ENCODE measurements around the gene TAF3.

The TAF3 gene

DNA sequence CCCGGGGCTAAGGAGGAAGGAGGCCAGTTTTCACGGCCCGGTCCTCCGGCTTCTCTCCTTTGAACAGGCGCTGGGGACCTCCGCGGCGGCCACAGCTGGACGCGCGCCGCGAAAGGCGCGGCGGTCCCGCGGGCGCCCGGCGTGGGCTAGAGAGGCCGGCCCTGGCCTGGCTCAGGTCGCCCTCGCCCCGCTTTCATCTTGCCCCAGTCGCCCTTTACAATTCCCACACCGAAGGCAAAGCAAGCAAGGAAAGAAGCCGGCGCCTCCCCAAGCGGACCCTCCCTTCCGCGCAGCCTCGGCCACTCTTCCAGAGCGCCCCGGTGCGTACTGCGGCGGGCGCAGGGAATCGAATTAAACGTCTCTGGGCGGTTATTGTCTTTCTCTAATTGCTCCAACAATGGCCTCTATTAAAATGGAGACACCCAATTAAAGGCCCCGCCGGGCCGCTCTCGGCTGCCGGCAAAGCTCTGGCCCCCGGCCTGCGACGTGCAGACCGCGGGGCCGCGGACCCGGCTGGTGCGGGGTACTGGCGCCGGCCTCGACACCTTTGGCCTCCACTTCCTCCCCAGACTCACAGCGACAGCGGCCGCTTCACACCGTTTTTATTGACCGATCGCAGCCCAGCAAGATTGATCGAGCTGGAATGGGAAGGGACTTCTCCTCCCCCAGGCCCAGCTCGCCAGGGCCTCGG is 231.7 kb downstream of the TAF3 start:
- no peak for DNase-seq

DNA sequence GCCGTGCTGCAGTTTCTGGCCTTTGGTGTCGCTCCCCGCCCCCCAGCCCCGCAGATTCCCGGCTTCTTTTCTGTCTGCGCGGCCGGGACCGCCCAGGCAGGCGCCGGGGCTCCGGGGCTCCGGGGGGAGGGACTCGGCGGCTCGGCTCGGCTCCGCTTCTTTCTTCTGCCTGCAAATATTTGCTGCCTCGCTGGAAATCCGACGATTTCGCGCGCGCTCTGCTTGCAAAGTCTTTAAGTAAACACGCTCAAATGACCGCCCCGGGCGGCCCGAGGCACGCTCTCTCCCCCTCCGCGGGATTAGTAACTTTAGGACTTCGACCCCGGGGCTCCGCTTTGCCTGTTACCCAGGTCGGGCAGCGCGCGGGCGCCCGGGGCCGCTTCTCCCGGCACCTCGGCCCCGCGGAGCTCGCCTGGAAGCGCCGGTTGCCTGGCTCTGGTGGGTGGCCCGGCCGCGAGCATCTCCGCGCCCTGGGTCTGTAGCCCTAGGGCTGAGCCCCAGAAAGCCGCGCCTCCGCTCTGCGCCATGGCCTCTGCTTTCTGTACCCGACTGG is 232.3 kb downstream of the TAF3 start:
- no peak for DNase-seq

DNA sequence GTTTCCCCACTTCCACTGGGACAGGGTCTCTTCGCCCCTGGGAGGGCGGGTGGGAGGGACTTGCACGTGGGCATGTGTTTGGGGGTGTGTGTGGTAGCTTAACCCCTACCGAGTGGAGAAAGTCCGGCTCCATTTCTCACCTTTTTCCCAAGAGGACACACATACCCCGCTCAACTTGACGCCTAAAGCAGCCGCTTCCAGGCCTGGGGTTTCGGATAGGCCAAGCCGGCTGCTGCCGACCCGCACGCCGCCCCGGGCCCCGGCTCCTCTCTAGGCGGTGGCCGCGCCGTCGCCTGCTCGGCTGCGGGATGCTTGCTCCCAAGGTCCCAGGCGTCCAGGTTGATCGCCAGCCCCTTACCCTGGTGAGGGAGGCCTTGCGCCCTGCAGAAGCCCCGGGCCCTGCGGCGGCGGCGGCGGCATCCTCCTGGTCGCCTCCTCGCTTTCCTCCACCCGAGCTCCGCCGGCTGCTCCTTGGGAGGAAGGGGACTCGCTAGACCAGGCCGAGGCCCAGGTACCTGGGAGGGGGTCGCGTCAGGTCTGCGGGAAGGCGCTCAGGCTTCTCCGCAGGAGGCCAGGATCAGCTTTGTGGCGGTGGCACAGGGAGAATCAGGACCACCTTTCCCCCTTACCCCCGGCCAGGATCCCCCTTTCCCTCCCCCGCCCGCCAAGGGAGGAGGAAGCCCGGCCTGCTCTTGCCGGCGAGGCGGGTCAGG is 233.0 kb downstream of the TAF3 start:
- DNase-seq, result no peak

DNA sequence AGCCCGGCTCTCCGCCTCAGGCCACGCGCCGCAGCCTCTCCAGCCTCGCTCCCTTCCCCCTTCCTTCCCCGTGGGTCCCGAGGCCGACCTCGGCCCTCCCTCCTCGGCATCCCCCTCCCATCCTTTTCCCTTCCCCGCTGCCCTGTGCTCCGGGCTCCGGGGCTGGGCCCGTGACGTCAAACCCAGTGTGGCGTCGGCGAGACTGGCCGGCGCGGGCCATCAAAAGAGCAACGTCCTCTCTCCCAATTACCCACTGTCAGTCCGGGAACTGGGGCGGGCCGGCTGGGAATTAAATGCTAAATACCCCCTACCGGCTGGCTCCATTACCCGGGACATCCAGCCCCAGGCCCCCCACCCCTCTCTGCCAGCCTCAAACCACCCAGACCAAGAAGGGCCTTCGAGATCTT is 233.5 kb downstream of the TAF3 start:
- DNase-seq, result no peak

DNA sequence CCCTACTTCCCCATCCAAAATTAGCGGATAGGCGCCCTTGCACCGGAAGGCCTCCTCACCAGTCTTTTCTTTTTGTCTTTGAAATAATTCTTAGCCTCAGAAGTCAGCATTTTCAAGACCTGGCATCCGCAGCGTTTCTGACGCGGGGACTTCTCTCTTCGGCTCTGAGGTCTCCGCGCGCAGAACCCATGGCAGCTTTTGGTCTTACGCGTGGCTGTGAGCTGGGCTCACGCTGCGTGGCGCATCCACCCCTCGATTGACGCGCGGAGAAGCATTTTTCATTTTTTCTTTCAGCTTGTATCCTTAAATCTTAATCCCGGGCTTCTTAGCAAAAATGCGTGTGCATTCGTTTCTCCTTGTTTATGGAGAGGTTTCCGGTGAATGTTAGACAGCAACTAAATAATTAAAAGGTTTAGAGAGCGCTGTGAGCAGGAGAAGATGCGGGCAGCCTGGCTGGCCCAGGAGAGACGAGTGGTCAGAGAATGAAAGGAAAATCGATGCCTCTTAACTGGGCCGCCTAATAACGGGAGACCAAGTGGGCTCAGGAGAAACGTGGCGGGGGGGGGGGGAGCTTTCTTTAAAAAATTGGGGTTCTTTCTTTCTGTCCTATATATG is 234.1 kb downstream of the TAF3 start:
- DNase-seq, result no peak

DNA sequence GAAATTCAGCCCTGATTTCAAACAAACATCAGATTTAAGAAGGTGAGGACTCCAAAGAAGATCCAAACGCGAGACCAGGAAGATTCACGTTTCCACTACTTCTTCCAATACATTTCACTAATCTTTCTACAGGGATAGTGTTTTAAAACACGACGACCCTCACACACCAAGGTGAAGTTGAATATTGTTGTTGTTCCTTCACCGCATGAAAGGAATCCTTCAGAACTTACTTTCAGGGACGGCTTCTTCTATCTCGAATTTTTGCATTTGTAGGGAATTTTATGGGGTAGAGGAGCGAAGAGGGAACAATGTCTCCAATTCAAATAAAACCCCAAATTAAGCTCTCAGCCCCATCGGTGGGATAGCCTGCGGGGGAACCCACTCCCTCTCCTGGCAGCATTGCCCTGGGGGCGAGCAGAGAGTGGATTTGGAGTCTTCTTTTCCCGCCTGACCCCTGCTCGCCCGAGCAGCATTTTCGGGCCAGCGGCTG is 234.7 kb downstream of the TAF3 start:
- DNase-seq, result no peak

DNA sequence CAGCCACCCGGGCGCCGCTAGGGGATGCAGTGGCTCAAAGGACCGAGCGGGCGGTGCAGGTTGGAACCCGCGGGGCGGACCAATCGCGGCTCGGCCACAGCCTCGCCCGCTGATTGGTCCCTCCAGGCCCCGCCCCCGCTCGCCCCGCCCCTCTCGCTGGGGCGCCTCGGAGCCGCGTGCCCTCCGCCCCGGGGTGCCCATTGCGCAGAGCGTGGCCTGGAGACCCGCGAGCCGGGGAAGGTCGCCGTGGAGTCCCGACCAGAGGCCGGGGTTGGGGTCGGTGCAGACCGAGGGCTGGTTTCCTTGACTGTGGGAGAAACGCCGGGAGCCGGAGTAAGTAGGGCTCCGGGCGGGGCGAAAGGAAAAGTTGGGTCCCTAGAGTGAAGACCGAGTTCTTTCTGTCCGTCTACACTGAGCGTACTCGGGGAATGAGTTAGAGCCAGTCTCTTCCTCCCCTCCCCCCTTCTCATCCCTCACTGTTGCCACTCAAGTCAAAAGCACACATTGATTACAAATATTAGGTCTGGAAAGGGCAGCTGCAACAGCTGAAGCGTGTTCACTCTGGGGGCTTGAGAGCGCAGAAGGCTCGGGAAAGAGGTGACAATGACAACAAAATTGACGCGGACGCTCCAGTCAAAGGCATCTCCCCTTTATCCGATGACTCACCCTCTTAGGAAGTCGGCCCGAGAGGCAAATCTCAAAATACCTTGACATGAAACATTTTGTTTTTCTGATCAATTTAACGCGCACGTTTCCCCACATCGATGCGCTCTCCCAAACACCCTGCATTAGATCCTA is 235.3 kb downstream of the TAF3 start:
- peak; percentile 85 for DNase-seq

DNA sequence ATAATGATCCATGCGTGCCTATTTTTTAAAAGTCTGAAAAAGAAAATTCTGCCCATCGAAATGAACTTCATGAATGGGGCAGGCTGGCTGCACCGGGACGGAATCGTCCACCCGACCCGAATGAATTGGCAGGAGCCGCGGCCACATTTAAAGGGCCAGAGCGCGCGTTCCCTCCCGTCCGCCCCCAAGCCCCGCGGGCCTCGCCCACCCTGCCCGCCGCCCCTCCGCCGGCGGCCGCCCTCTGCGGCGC is 235.9 kb downstream of the TAF3 start:
- DNase-seq, result no peak

DNA sequence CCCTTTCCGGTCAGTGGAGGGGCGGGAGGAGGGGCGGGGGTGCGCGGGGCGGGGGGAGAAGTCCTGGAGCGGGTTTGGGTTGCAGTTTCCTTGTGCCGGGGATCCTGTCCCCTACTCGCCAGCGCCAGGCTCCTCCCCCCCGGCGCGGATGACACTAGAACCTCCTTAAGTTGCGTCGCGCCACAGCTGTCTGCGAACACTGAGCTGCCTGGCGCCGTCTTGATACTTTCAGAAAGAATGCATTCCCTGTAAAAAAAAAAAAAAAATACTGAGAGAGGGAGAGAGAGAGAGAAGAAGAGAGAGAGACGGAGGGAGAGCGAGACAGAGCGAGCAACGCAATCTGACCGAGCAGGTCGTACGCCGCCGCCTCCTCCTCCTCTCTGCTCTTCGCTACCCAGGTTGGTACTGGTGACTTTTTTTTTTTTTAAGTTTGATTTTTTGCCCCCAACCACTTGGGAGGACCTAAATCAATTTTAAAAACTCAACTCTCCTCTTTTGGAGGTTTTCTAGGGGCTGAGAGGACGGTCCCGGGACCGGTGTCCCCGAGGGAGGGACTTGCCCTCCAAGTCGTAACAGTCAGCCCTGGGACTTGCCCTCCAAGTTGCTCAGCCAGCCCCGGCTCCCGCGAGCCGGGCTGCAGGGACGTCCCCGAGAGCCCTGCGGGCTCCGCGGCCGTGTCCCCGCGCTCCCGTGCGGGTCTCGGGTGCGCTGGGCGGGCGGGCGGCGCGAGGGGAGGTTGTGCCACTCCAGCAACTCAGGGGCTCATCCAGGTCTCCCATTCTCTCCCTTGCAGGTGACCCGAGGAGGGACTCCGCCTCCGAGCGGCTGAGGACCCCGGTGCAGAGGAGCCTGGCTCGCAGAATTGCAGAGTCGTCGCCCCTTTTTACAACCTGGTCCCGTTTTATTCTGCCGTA is 236.4 kb downstream of the TAF3 start, which contains the start of gene GATA3:
Gene GATA3 (plus strand): TSS at position 195 of the 914 bp plus-strand sequence. CDS start 968 bp downstream, outside the sequence.
- peak; percentile 82 for DNase-seq

DNA sequence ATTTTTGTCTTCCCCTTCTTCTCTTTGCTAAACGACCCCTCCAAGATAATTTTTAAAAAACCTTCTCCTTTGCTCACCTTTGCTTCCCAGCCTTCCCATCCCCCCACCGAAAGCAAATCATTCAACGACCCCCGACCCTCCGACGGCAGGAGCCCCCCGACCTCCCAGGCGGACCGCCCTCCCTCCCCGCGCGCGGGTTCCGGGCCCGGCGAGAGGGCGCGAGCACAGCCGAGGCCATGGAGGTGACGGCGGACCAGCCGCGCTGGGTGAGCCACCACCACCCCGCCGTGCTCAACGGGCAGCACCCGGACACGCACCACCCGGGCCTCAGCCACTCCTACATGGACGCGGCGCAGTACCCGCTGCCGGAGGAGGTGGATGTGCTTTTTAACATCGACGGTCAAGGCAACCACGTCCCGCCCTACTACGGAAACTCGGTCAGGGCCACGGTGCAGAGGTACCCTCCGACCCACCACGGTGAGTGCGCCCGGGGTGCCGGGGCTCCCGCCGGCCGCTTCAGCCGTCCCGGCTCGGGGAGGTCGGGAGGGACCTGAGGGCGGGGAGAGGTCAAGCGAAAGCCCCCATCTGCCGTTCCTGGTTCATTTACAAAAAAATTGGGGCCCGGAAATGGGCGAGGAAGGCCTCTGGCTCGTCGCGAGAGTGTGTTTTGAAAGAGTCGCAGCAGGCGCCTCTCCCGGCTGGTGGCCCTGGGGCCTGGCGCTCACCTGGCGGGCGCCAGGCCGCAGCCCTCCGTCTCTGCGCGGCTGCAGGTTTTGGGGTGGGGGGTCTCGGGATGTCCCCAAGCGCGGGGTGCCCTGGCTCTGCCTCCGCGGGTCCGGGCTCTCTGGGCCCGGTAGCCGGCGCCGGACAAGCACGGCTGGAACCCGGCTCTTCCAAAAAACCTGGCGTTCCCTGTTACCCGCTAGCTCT is 237.4 kb downstream of the TAF3 start:
- DNase-seq, result no peak

DNA sequence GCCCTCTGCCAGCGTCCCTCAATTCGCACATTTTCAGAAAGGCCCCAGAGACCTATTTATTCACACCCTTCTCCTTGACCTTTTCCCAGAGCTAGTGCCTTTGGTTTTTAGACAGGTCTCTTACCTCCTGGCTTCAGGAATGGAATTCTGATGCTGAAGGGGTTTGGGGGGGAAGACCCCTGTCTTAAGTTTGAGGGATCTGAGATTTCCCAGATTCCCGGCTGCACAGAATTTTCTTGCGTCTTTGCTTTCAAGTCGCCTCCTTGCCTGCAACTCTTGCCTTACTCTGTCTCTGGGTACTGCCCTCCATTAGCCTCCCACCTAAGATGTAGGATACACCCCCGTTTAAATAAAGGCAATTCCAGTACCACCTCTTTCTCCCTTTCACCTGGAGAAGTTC is 238.1 kb downstream of the TAF3 start:
- no peak for DNase-seq

DNA sequence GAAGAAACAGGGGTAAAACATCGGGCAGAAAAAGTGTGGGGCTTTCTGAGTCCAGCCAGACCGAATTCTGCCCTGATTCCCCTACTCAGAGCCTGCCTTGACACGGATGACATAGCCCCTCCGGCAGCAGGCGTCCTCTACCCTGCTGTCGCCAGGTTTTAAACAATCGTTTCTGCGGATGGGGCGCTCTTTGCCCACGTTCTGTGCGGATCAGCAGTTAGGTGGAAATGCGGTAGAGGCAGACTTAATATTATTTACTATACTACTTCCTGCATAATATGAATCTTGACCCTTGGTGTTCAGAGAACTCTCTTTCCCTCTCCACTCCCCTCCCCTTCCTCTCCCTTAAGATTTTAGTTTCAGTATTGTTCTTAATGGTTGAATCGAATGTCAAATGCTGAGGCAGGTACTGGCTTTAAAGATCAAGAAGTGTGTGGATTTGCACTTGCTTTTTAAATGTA is 238.6 kb downstream of the TAF3 start:
- DNase-seq, result peak; percentile 47

DNA sequence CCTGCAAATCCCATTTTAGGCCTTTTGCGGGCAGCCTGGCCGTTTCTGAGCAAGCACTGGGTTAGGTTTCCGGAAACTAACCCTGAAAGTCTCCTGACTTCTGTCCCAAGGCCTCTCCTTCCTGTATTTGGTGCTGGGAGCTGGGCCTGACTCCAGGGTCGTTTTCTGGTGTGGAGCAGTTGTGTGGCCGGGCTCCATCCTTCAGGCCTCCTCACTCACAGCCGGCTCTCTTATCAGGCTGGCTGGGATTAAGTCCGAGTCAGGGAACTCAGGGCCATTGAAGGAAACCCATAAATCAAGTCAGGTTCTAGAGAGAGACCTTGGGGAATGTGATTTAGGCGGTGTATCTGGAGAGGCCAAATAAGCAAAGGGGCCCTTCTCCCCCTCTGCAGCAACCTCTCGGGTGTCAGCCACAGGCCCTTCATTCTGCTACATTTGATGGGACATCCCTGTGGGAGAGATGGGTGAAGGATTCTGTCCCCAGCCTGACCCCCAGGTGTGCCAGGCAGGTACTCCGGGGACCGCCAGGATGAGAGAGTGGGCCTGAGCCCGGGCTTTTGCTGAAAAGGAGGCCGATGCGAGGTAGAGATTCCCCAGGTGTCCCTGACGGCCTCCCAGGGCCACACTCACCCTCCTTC is 239.4 kb downstream of the TAF3 start:
- no peak for DNase-seq

DNA sequence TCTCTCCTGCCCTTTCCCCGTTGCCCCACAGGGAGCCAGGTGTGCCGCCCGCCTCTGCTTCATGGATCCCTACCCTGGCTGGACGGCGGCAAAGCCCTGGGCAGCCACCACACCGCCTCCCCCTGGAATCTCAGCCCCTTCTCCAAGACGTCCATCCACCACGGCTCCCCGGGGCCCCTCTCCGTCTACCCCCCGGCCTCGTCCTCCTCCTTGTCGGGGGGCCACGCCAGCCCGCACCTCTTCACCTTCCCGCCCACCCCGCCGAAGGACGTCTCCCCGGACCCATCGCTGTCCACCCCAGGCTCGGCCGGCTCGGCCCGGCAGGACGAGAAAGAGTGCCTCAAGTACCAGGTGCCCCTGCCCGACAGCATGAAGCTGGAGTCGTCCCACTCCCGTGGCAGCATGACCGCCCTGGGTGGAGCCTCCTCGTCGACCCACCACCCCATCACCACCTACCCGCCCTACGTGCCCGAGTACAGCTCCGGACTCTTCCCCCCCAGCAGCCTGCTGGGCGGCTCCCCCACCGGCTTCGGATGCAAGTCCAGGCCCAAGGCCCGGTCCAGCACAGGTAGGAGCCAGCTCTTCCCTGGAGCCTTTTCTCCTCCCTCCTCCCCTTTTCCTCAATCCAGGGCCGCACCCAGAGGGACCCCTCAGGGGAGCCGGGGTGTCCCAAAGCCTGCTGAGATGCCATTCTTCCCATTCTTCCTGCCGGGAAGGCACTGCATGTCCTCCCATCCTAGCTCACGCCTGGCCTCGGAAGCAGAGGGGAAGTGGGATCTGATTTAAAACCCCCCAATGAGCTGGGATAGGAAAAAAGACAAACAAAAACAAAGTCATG is 240.2 kb downstream of the TAF3 start:
- no peak for DNase-seq

DNA sequence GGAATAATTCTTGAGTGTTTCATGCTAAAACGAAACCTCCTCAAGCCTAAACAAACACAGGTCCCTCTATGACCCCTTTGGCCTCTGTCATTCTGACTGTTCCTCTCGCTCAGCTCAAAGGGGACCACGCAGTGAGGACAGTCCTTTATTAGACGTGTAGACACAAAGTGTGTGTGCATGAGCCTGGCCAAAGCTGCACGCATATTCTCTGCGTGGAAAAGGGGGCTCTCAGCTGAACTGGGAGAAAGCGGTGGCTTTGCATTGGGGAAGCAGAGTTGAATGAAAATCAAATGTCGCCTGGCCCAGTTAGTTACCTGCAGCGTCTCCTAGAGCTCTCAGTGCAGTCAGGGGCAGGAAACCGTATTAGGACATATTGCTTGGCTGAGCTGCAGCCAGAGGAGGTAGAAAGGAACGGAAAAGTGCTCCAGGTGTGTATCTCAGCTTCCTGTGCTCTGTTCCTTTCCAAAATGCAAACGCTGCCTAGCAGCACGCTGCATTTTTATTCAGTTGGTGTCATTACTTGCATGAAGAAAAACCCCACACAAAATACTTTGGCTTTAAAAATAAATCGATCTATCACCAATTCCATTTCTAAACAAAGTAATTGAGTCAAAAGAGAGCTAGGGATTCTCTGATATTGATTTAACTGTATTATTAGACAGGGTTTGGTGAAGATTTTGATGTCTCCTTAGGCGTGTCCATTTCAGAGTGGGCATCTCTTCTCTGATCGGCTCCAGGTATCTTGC is 241.1 kb downstream of the TAF3 start:
- no peak for DNase-seq

DNA sequence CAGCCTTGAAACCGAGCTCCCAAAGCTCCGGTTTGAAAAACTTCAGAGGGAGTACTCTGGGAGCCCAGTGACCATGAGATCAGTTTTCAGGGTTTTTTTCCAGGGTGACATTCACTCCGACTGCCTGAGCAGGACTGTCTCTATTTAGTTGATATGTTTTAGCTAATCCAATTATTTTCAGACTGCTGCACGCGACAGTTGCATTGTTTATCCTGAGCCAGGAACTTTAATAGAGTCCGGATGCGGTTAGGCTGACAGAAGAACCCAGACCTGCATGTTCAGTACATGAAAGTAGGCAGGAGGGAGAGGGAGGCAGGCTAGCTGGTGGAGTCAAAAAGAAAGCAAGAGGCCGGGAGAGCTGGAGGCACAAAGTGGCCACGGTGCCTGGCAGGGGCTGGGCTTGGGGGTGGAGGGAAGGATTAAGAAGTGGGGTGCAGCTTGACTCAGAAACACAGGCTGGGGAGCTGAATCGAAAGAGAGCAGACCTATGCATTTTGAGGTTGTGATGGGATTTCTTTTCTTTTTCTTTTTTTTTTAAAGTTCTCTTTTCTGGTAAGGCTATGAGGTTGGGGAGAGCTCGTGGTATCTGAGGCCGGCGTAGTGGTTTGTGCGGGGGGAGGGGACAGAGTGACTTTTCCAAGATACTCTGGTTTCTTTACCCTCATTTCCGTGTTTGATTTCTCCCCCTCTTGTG is 241.9 kb downstream of the TAF3 start:
- peak; percentile 48 for DNase-seq

DNA sequence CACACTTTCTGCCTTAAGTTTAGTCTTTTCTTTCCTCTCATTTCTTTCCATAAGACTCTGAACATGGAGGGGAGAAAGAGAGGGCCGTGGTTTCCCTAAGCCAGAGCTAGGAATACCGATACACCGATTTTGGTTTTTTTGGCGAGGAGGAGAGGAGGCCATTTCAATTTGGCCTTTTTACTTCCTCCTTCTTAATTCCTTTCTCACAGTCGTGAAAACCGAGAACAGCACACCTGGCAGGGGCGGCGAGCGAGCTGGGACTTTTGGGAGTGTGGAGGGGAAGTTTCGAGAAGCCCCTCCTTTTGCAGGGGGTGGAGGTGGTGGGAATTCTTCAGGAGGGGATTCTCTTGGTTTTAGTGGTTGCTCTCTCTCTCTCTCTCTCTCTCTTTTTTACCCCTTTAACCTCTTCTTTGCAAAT is 242.4 kb downstream of the TAF3 start:
- DNase-seq, result no peak
